Neural cell (in vitro differentiated cells): Measurements from ENCODE around the gene SLC29A2.

Experiments used
- EP300 ChIP-seq: fragments of 450-650 bp; conservative IDR thresholded peaks from 2 replicates; pipeline ENCODE4 v1.6.1; 2014; ENCODE audit warnings: antibody characterized with exemption, mild to moderate bottlenecking, moderate library complexity; ENCODE audit not compliant: poor library complexity, severe bottlenecking
- EZH2 ChIP-seq: fragments of 200-600, 300-800 bp; shearing (Covaris generic), sonication (generic); IDR thresholded peaks from 2 replicates; pipeline ENCODE4 v1.6.1; 2014; ENCODE audit warnings: antibody characterized with exemption, low read length, borderline replicate concordance, mild to moderate bottlenecking; ENCODE audit not compliant: insufficient read depth, poor library complexity, severe bottlenecking
- MXI1 ChIP-seq: fragments of 450-650 bp; conservative IDR thresholded peaks from 2 replicates; pipeline ENCODE4 v1.6.1; 2014; ENCODE audit warnings: antibody characterized with exemption, mild to moderate bottlenecking; ENCODE audit not compliant: poor library complexity, severe bottlenecking
- POLR2AphosphoS5 ChIP-seq: IDR thresholded peaks from 2 replicates; pipeline ENCODE4 v1.6.1; 2012
- RAD21 ChIP-seq: fragments of 450-650 bp; conservative IDR thresholded peaks from 2 replicates; pipeline ENCODE4 v1.6.1; 2014; ENCODE audit warnings: antibody characterized with exemption, mild to moderate bottlenecking, moderate library complexity
- SMC3 ChIP-seq: fragments of 450-650 bp; conservative IDR thresholded peaks from 2 replicates; pipeline ENCODE4 v1.6.1; 2014; ENCODE audit warnings: antibody characterized with exemption, mild to moderate bottlenecking, moderate library complexity; ENCODE audit not compliant: poor library complexity
- TAF1 ChIP-seq: IDR thresholded peaks from 2 replicates; pipeline ENCODE4 v1.6.1; 2012; ENCODE audit warnings: low read depth
- TF ChIP-seq, protein P1 (sequence below): fragments of 450-650 bp; IDR thresholded peaks from 2 replicates; pipeline ENCODE4 v1.5.1; 2014; ENCODE audit warnings: antibody characterized with exemption, mild to moderate bottlenecking, moderate library complexity; ENCODE audit not compliant: poor library complexity, severe bottlenecking
- TF ChIP-seq, protein P2 (sequence below): IDR thresholded peaks from 2 replicates; pipeline ENCODE4 v1.6.1; 2012; ENCODE audit warnings: borderline replicate concordance

- no peak for TF ChIP-seq EZH2
- TF ChIP-seq, protein P1, sequence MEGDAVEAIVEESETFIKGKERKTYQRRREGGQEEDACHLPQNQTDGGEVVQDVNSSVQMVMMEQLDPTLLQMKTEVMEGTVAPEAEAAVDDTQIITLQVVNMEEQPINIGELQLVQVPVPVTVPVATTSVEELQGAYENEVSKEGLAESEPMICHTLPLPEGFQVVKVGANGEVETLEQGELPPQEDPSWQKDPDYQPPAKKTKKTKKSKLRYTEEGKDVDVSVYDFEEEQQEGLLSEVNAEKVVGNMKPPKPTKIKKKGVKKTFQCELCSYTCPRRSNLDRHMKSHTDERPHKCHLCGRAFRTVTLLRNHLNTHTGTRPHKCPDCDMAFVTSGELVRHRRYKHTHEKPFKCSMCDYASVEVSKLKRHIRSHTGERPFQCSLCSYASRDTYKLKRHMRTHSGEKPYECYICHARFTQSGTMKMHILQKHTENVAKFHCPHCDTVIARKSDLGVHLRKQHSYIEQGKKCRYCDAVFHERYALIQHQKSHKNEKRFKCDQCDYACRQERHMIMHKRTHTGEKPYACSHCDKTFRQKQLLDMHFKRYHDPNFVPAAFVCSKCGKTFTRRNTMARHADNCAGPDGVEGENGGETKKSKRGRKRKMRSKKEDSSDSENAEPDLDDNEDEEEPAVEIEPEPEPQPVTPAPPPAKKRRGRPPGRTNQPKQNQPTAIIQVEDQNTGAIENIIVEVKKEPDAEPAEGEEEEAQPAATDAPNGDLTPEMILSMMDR, result no peak
- TF ChIP-seq, protein P2, sequence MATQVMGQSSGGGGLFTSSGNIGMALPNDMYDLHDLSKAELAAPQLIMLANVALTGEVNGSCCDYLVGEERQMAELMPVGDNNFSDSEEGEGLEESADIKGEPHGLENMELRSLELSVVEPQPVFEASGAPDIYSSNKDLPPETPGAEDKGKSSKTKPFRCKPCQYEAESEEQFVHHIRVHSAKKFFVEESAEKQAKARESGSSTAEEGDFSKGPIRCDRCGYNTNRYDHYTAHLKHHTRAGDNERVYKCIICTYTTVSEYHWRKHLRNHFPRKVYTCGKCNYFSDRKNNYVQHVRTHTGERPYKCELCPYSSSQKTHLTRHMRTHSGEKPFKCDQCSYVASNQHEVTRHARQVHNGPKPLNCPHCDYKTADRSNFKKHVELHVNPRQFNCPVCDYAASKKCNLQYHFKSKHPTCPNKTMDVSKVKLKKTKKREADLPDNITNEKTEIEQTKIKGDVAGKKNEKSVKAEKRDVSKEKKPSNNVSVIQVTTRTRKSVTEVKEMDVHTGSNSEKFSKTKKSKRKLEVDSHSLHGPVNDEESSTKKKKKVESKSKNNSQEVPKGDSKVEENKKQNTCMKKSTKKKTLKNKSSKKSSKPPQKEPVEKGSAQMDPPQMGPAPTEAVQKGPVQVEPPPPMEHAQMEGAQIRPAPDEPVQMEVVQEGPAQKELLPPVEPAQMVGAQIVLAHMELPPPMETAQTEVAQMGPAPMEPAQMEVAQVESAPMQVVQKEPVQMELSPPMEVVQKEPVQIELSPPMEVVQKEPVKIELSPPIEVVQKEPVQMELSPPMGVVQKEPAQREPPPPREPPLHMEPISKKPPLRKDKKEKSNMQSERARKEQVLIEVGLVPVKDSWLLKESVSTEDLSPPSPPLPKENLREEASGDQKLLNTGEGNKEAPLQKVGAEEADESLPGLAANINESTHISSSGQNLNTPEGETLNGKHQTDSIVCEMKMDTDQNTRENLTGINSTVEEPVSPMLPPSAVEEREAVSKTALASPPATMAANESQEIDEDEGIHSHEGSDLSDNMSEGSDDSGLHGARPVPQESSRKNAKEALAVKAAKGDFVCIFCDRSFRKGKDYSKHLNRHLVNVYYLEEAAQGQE, result no peak
- TF ChIP-seq POLR2AphosphoS5, result no peak
- TF ChIP-seq EP300, result no peak
- no peak for TF ChIP-seq SMC3
- TF ChIP-seq MXI1, result no peak
- TF ChIP-seq TAF1, result no peak
- no peak for TF ChIP-seq RAD21
Measured at GRCh38 chr11:66339686-66340483, 31.7 kb downstream of the SLC29A2 start.
